Measurements from ENCODE around the gene NACAD. TPM values are rescaled to one million over a fixed set of nuclear protein-coding genes. Genes with fewer than 3 reads are reported as not detected.
"Not testable (repeated sequence)": the region's sequence is repeated elsewhere in the genome, so short reads cannot be mapped to it uniquely, and the experiment has no call there.

The NACAD gene
- total RNA-seq, 1 donor from 2014 or later, result 1.4 TPM

- no peak for DNase-seq (ENCODE audit: low spot score)
These were observed 33.1 kb downstream of the NACAD start for GRCh38 chr7:45055594-45056219.

GRCh38 chr7:45055016-45055415 lies 33.8 kb downstream of the NACAD start:
- DNase-seq (ENCODE audit: low spot score), result no peak

- DNase-seq (ENCODE audit: low spot score), result no peak
These were observed 34.3 kb downstream of the NACAD start for GRCh38 chr7:45054442-45054841.

GRCh38 chr7:45053941-45054340 lies 34.8 kb downstream of the NACAD start:
- no peak for DNase-seq (ENCODE audit: low spot score)

- no peak for DNase-seq (ENCODE audit: low spot score)
These were observed 35.4 kb downstream of the NACAD start for GRCh38 chr7:45053401-45053800.

- no peak for DNase-seq (ENCODE audit: low spot score)
These were observed 36.8 kb downstream of the NACAD start for GRCh38 chr7:45052011-45052410.

GRCh38 chr7:45050198-45050597 lies 38.6 kb downstream of the NACAD start:
- DNase-seq (ENCODE audit: low spot score), result no peak

- DNase-seq (ENCODE audit: low spot score), result no peak
These were observed 40.0 kb downstream of the NACAD start for GRCh38 chr7:45048748-45049147.

GRCh38 chr7:45044338-45044737 lies 44.4 kb downstream of the NACAD start:
- no peak for DNase-seq (ENCODE audit: low spot score)

GRCh38 chr7:45039106-45039505 lies 49.7 kb downstream of the NACAD start:
- DNase-seq (ENCODE audit: low spot score), result no peak

- no peak for DNase-seq (ENCODE audit: low spot score)
These were observed 50.9 kb downstream of the NACAD start for GRCh38 chr7:45037876-45038275.

- DNase-seq (ENCODE audit: low spot score), result no peak
These were observed 52.0 kb downstream of the NACAD start for GRCh38 chr7:45036796-45037195.

- no peak for DNase-seq (ENCODE audit: low spot score)
These were observed 52.5 kb downstream of the NACAD start for GRCh38 chr7:45036317-45036716.

GRCh38 chr7:45035893-45036292 lies 52.9 kb downstream of the NACAD start:
- DNase-seq (ENCODE audit: low spot score), result peak; percentile 22

GRCh38 chr7:45035371-45035770 lies 53.4 kb downstream of the NACAD start:
- DNase-seq (ENCODE audit: low spot score), result no peak

GRCh38 chr7:45034710-45035109 lies 54.1 kb downstream of the NACAD start:
- not testable (repeated sequence) for DNase-seq (ENCODE audit: low spot score)

- peak; percentile 57 for DNase-seq (ENCODE audit: low spot score)
These were observed 54.9 kb downstream of the NACAD start for GRCh38 chr7:45033931-45034290.

GRCh38 chr7:45033261-45033930 lies 55.4 kb downstream of the NACAD start:
- no peak for DNase-seq (ENCODE audit: low spot score)

GRCh38 chr7:45032421-45032820 lies 56.3 kb downstream of the NACAD start:
- DNase-seq (ENCODE audit: low spot score), result no peak

GRCh38 chr7:45031829-45032228 lies 56.9 kb downstream of the NACAD start:
- DNase-seq (ENCODE audit: low spot score), result no peak
